Measurements from ENCODE around the gene BRME1. TPM values are rescaled to one million over a fixed set of nuclear protein-coding genes. Genes with fewer than 3 reads are reported as not detected.

Gene BRME1
- 1 to 10 TPM; 6.9 to 7.3 TPM for total RNA-seq

DNA sequence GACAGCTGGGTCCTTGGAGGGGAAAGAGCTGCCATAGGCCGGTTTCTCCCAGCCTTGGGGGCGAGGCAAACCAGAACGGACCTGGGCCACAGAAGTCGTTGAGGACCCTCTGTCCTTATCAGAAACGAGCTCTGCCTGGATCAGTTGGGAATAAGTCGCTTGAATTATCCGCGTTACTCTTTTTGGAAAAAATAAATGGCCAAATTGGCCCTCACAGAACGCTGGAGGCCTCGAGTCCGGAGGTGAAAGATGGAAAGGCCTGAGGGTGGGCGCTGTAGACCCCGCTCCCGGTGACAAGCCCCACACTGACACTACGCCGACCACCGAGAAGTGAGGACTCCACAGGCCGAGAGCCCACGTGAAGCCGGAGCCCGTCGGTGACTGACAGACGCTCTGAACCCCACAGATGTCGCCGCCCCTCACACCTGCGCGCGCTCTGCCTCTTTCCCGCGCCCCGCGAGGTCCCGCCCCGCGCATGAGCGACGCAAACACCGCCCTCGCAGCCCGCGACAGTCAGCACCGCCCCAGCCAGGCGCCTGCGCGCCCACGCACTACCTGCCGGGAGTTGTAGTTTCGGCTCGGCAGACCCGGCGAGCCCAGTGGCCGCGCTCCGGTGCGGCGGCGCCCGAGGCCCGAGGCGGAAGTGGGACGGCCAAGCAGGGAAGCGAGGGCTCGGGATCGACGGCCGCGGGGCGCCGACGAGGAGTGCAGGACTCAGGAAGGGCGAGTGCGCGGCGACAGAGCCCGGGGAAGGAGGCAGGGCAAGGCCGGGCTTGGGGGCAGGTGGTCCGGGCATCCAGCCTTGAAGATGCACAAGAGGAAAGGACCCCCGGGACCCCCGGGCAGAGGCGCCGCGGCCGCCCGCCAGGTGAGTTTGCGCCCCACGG lies at the start of gene BRME1, which contains the start of gene CC2D1A:
BRME1 (minus strand) TSS at position 484 of the 887 bp plus-strand sequence. CDS start 1,225 bp downstream, outside the sequence.
CC2D1A (plus strand) TSS at position 568 of the 887 bp plus-strand sequence; CDS start at position 809, 241 bp downstream.
- peak; percentile 98 for DNase-seq
- Mint-ChIP-seq H3K9me3 (peaks cover 3% of the 10 kb centered on the region), H3K36me3 (peaks cover 8% of the 10 kb centered on the region), H3K27ac (peak within 1 kb of the TSS; percentile 91), H3K4me3 (peak within 1 kb of the TSS; percentile 83), H3K27me3 (no peaks in the 10 kb centered on the region), H3K4me1 (peaks cover 15% of the 10 kb centered on the region)

DNA sequence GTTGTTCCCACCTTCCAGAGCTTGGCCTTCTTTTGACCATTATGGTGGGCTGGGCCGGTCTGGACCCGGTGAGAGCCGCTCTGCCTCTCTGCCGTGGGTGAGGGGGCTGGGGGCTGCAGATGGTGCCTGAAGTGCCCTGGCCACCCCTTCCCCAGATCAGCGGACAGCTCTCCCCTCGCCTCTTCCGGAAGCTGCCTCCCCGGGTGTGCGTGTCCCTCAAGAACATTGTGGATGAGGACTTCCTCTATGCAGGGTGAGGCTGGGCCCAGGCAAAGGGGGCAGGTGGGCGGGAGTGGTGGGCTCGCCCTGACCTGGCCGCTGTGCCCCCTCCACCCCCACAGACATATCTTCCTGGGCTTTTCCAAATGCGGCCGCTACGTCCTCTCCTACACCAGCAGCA lies 48.3 kb upstream of the BRME1 start:
- DNase-seq, result no peak
- Mint-ChIP-seq H3K9me3 (no peaks in the 10 kb centered on the region), H3K4me1 (peaks cover 9% of the 10 kb centered on the region), H3K36me3 (peaks cover 3% of the 10 kb centered on the region), H3K4me3 (peak overlapping the region; percentile 97), H3K27me3 (no peaks in the 10 kb centered on the region), H3K27ac (no peak overlapping the region)

DNA sequence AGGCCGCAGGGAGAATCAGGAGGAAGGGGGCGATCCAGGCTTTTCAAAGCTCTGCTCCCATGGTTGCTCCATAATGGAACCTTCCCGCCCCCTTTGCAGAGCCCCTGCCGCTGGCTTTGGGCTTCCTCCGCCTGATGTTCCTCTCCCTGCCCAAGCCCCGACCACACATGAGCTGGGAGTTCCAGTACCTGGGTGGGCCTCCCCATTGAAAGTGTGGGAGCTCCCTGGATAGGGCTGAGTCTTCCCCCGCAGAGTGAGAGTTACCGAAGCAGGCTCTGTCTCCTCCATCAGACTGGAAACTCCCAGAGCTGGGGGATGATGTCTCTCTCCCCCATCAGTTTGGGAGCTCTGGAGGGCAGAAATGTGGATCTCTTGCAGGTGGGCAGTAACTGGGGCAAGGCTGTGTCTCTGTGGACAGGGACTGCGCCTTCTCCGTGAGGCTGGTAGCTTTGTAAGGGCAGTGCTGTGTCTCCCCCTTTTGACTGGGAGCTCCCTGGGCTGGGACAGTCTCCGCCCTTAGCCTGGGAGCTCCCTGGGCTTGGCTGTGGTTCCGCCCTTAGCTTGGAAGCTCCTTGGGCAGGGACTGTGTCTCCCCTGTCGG lies 47.1 kb upstream of the BRME1 start:
- Mint-ChIP-seq H3K4me3 (peak overlapping the region; percentile 97), H3K36me3 (peaks cover 3% of the 10 kb centered on the region), H3K9me3 (no peaks in the 10 kb centered on the region), H3K4me1 (peaks cover 9% of the 10 kb centered on the region), H3K27ac (peak overlapping the region; percentile 78), H3K27me3 (no peaks in the 10 kb centered on the region)
- DNase-seq, result no peak

DNA sequence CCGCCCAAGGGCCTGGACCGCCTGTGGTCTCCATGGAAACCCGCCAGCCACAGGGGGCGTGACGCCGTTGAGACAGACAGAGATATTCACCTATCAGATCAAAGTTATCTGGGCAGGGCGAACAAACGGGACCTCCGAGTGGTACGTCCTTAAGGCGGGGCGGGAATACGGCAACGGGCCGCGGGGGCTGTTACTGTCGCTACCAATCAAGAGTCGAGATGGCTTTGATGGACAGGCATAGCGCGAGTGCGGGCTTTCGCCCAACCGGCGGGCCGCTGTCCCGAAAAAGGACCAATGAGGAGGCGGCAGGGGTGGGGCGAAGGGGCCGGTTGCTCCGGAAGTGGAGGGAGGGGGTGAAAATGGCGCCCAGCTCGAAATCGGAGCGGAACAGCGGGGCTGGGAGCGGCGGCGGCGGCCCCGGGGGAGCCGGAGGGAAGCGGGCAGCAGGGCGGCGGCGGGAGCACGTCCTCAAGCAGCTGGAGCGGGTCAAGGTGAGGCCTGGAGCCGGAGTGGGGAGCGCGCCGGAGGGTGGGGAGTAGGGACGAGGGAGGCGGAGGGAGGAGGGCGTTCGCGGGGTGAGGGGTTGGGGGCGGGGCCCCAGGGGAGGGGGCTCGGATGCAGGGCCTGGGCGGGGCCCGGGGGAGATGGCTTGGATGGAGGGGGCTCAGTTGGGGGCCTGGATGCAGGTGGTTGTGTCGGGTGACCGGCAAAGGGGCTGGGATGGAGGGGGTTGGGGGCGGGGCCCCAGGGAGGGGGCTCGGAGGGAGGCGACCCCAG lies 46.4 kb upstream of the BRME1 start, which contains the start of gene DCAF15:
DCAF15 (plus strand) TSS at position 356 of the 777 bp plus-strand sequence; CDS start at position 360, 4 bp downstream.
- H3K27ac Mint-ChIP-seq, result peak within 1 kb of the TSS; percentile 90
- no peaks in the 10 kb centered on the region for H3K27me3 Mint-ChIP-seq
- H3K4me1 Mint-ChIP-seq, result peaks cover 9% of the 10 kb centered on the region
- peak; percentile 99 for DNase-seq
- peaks cover 3% of the 10 kb centered on the region for H3K36me3 Mint-ChIP-seq
- no peaks in the 10 kb centered on the region for H3K9me3 Mint-ChIP-seq
- H3K4me3 Mint-ChIP-seq, result peak within 1 kb of the TSS; percentile 97

DNA sequence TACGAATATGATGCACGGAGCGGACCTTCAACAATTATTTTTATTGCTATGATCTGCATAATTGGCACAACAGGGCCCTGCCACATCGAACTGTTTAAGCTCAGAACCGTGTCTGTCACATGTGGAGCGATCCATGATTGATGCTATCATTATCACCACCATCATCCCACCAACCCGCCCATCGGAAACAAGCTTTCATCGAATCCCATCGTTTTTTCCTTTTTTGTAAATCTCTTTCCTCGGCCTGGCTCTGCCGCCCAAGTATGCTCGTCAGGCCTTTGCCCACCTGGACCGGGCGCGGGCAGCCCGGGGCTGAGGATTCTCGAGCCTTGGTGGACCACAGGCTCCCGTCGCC lies 45.9 kb upstream of the BRME1 start:
- Mint-ChIP-seq H3K36me3 (peaks cover 3% of the 10 kb centered on the region), H3K27me3 (no peaks in the 10 kb centered on the region), H3K9me3 (no peaks in the 10 kb centered on the region), H3K4me3 (peak overlapping the region; percentile 97), H3K4me1 (peaks cover 9% of the 10 kb centered on the region), H3K27ac (peak overlapping the region; percentile 90)
- DNase-seq, result no peak

DNA sequence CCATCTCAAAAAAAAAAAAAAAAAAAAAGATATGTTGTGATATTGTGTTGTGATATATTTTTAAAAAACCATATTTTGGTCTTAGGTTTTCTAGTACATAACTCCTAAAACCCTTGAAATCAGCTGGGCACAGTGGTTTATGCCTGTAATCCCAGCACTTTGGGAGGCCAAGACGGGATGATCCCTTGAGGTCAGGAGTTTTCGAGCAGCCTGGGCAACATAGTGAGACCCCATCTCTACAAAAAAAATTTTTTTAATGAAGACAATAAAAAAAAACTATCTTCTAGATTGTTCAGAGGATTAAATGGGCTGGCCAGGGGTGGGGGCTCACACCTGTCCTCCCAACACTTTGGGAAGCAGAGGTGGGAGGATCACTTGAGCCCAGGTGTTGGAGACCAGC lies 45.1 kb upstream of the BRME1 start:
- Mint-ChIP-seq H3K9me3 (no peaks in the 10 kb centered on the region), H3K27ac (no peak overlapping the region), H3K27me3 (no peaks in the 10 kb centered on the region), H3K4me3 (no peak overlapping the region), H3K36me3 (peaks cover 3% of the 10 kb centered on the region), H3K4me1 (peaks cover 9% of the 10 kb centered on the region)
- no peak for DNase-seq

DNA sequence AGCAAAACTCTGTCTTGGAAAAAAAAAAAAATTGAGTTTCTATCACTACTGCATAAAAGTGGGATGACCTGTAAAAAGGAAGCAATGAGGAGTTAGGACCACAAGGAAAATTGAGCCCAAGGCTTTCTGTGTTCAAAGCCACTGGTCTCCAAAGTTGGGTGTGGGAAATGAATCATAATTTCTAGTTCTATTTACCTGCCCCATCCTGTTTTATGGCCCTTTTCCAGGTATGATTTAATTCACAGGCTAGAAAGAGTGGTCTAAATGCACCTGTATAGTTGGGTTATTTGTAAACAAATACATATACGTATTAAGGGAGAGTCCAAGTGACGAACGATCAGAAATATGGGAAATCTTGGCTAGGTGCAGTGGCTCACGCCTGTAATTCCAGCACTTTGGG lies 40.5 kb upstream of the BRME1 start:
- no peaks in the 10 kb centered on the region for H3K9me3 Mint-ChIP-seq
- no peak overlapping the region for H3K27ac Mint-ChIP-seq
- no peaks in the 10 kb centered on the region for H3K36me3 Mint-ChIP-seq
- H3K4me3 Mint-ChIP-seq, result no peak overlapping the region
- DNase-seq, result no peak
- no peaks in the 10 kb centered on the region for H3K4me1 Mint-ChIP-seq
- H3K27me3 Mint-ChIP-seq, result no peaks in the 10 kb centered on the region

DNA sequence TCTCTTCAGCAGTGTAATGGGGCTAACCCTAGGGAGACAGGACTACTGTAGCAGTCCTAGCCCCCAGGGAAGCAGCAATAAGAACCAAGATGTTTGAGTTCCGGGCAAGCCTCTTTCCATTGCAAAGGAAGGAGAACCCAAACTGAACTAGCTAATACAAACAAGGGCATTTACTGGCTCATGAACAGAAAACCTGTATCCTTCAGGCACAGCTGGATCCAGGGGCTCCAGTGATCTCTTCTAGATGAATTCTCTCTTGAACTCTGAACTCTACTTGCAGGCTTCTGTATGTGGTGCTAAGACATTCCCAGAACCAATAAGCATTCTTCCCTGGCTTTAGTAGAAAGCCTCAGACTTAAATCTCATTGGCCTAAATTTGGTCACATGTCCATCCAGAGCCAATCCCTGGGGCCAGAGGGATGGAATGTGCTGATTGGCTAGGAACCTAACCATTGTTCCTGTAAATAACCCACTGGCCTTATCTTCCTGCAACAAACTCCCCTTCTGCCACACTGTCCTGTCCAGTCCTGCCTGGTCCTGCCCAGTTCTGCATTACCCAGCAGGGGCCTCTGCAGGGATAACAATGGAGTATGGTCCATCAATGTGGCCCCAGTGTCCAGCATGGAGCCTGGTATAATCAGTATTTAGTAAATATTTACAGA lies 36.2 kb upstream of the BRME1 start:
- no peaks in the 10 kb centered on the region for H3K9me3 Mint-ChIP-seq
- H3K4me3 Mint-ChIP-seq, result no peak overlapping the region
- no peaks in the 10 kb centered on the region for H3K4me1 Mint-ChIP-seq
- DNase-seq, result no peak
- peaks cover 7% of the 10 kb centered on the region for H3K27me3 Mint-ChIP-seq
- H3K36me3 Mint-ChIP-seq, result no peaks in the 10 kb centered on the region
- no peak overlapping the region for H3K27ac Mint-ChIP-seq

DNA sequence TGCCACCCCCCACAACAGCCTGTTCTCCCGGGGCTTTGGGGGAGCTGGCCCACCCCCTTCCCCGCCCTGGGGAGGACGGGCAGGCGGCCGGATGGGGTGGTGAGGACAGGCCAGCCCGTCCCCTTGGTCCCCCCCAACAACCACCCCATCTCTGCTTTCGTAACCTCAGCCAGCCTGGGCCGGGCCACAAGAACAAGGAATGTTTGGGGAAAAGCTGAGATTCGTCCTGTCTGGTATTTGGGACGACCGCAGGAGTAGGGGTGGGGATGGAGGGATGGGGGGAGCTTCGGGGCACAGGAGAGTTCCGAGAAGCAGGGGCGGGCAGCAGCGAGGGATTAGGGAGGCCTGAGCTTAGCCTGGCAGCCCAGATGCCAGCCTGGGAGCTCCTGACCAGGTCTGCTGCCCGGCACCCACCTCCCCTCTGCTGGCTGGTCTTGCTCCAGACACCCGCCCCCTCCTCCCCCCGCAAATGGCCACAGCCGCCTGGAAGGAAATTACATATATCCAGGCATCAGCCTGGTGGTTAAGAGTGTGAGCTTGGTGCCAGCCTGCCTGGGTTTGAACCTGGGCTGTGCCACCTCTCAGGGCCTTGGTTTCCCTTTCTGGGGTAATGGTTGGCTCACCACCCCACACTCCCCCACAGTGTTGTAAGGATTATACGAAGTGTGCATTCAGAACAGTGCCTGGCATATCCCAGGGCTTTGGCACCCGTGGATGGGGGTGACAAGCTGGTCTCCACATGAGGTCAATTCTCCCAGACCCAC lies 32.6 kb upstream of the BRME1 start, which contains the start of gene PODNL1:
PODNL1 (minus strand) TSS at position 117 of the 764 bp plus-strand sequence. CDS start 236 bp downstream, outside the sequence.
- no peak within 1 kb of the TSS for H3K27ac Mint-ChIP-seq
- DNase-seq, result no peak

DNA sequence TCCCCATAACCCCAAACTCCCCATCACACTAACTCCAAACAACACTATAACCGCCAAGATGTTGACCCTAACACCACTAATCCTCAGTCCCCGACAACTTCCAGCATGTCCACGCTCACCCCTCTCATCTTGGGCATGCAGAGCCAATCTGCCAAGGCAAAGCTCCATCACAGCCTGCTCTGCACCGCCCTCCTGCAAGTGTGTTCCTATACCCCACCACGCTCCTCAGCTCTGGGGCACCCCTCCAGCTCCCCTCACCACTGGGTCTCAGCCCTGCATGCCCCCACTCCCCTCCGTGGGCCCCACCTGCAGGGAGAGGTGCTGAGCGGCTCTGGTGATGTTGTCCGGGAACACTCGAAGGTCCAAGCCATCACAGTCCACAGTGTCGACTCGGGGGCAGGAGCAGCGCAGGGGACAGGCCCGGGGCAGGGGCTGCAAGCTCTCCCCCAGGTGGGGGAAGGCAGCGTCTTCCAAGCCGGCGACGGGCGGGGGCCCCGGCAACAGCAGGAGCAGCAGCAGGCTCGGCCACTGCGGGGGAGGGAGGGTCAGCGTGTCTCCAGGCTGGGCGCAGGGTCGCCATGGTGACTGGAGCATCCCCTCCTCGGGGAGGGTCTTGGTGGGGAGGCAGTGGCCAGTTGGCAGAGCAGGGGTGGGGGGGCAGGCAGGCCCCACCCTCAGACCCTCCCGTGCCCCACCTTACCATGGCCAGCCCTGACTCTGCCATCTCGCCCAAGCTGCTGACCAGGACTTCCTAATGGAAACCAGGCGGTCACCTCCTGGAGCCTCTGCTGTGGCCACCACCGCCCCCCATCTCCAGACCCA lies 31.8 kb upstream of the BRME1 start:
- no peaks in the 10 kb centered on the region for H3K9me3 Mint-ChIP-seq
- no peak for DNase-seq
- H3K36me3 Mint-ChIP-seq, result no peaks in the 10 kb centered on the region
- H3K27me3 Mint-ChIP-seq, result peaks cover 14% of the 10 kb centered on the region
- H3K4me3 Mint-ChIP-seq, result no peak overlapping the region
- no peaks in the 10 kb centered on the region for H3K4me1 Mint-ChIP-seq
- H3K27ac Mint-ChIP-seq, result no peak overlapping the region

More for the DNA sequence above, 32.6 kb upstream of the BRME1 start, which contains the start of gene PODNL1:
- Mint-ChIP-seq H3K4me3 (no peak within 1 kb of the TSS), H3K27me3 (peaks cover 12% of the 10 kb centered on the region), H3K9me3 (no peaks in the 10 kb centered on the region), H3K36me3 (no peaks in the 10 kb centered on the region), H3K4me1 (no peaks in the 10 kb centered on the region)

DNA sequence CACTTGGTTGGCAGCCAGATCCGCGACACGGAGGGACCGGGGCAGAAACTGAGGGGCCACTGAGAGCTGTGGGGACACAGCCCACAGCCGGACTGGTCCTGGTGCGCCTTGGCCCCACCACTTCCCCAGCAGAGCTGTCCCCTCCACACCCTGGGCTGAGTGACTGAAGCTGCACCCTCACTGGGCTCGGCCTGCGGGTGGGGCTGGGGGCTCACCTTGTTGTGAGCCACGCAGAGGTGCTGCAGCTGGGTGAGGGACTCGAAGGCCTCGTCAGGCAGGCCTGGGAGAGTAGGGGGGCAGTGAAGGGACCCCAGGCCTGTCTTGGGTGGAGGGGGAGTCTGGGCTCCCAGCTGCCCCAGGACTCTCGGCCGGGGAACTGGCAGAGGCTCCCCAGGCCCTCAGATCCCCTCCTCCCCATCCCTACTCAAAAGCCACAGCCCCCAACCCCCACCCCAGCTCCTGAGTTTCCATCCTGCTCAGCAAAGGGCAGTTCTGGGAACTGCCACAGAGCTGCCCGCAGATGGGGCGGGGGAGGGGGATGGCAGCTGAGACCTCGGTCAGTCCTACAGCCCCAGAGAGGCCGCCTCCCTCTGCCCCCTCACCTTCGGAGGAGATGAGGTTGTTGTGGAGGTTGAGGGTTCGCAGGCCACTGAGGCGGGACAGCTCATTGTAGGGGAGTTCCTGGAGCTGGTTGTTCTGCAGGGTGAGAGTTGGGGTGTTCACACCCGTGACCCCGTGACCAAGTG lies 30.0 kb upstream of the BRME1 start:
- no peaks in the 10 kb centered on the region for H3K36me3 Mint-ChIP-seq
- H3K27me3 Mint-ChIP-seq, result peaks cover 14% of the 10 kb centered on the region
- DNase-seq, result no peak
- H3K4me3 Mint-ChIP-seq, result no peak overlapping the region
- H3K27ac Mint-ChIP-seq, result no peak overlapping the region
- no peaks in the 10 kb centered on the region for H3K9me3 Mint-ChIP-seq
- H3K4me1 Mint-ChIP-seq, result no peaks in the 10 kb centered on the region

DNA sequence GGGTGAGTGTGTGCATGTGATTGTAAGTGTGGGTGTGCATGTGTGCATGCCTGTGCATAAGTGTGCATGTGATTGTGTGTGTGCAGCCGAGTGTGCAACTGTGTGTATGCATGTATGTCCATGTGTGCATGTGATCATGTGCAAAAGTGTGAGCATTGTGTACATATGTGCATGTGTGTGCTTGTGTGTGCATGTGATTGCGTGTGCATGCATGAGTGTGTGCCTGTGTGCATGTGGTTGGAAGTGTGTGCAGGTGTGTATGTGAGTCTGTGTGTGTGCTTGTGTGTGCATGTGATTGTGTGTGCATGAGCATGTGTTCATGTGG lies 28.8 kb upstream of the BRME1 start:
- H3K9me3 Mint-ChIP-seq, result no peaks in the 10 kb centered on the region
- no peaks in the 10 kb centered on the region for H3K36me3 Mint-ChIP-seq
- H3K4me1 Mint-ChIP-seq, result no peaks in the 10 kb centered on the region
- H3K4me3 Mint-ChIP-seq, result no peak overlapping the region
- no peak for DNase-seq
- peaks cover 14% of the 10 kb centered on the region for H3K27me3 Mint-ChIP-seq
- H3K27ac Mint-ChIP-seq, result no peak overlapping the region

DNA sequence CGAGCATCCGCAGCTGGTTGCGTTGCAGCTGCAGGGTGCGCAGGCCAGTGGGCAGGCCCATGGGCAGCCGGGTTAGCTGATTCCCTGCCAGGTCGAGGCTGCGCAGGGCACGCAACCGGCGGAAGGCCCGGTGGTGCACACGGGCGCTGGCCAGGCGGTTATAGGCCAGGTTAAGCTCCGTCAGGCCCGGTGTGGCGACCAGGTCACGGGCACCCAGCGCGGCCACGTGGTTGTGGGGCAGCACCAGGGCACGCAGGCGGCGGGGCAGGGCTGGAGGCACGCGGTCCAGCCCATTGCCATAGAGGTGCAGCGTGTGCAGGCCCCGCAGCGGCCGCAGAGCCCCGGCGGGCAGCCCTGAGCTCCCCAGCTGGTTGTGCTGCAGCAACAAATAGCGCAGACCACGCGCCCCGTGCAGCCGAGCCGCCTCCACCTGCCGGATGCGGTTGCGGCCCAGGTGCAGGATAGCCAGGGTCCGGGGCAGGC lies 27.0 kb upstream of the BRME1 start:
- H3K4me1 Mint-ChIP-seq, result no peaks in the 10 kb centered on the region
- H3K27me3 Mint-ChIP-seq, result peaks cover 14% of the 10 kb centered on the region
- no peak for DNase-seq
- H3K27ac Mint-ChIP-seq, result no peak overlapping the region
- H3K9me3 Mint-ChIP-seq, result no peaks in the 10 kb centered on the region
- H3K36me3 Mint-ChIP-seq, result peaks cover 4% of the 10 kb centered on the region
- no peak overlapping the region for H3K4me3 Mint-ChIP-seq
